Testis (tissue), 3 donors: ENCODE results near the gene RAB28. TPM values are rescaled to one million over a fixed set of nuclear protein-coding genes. Genes with fewer than 3 reads are reported as not detected.

Experiments
- DNase-seq: peaks from one replicate; pipeline ENCODE4 v3.0.0-alpha.2; 2019
- H3K27ac ChIP-seq, 2 donors: fragments of 200-600 bp; sonication (generic); one replicate each; pipeline ENCODE4 v1.5.1; 2019
- H3K27me3 ChIP-seq: fragments of 200-600 bp; sonication (generic); one replicate; pipeline ENCODE4 v1.5.1; 2019
- H3K36me3 ChIP-seq: fragments of 200-600 bp; sonication (generic); one replicate; pipeline ENCODE4 v1.5.1; 2017; ENCODE audit warnings: low read depth; ENCODE audit errors: missing control alignments
- H3K4me1 ChIP-seq: fragments of 200-600 bp; sonication (generic); one replicate; pipeline ENCODE4 v1.5.1; 2019
- H3K4me3 ChIP-seq, 2 donors: fragments of 200-600 bp; sonication (generic); one replicate each; pipeline ENCODE4 v1.5.1; 2017 to 2019
- H3K9me3 ChIP-seq: fragments of 200-600 bp; sonication (generic); one replicate; pipeline ENCODE4 v1.5.1; 2017
- CTCF ChIP-seq, 3 experiments: fragments of 450-650 bp in 2 of 3; fragments of 200-600 bp in 1 of 3; sonication (generic) in 1 of 3; IDR thresholded peaks; one replicate each; pipeline ENCODE4 v1.5.1; 2016 to 2019; ENCODE audit warnings: antibody characterized with exemption in 3 of 3, mild to moderate bottlenecking in 2 of 3, moderate library complexity in 1 of 3
- POLR2A ChIP-seq: fragments of 450-650 bp; IDR thresholded peaks from one replicate; pipeline ENCODE4 v1.6.1; 2017; ENCODE audit warnings: antibody characterized with exemption, mild to moderate bottlenecking, moderate library complexity
- WGBS, 2 donors: methylation state at CpG; one replicate each; pipeline ENCODE4 v1.1.5; 2018; 5-methylcytosine and 5-hydroxymethylcytosine counted together
- intact Hi-C: fragments of 100-400 bp; cut with DNase I; formaldehyde crosslinking; loops from one replicate; pipeline ENCODE4 v1.15.1; 2023; ENCODE audit warnings: low total_unique reads
- polyA plus RNA-seq: library from polyadenylated mRNA; stranded (reverse); fragments of 350-450 nt; fragmentation: Illumina TruSeq; extraction: RNeasy Lipid Tissue Mini Kit (QIAGEN cat#74804); gene quantifications from one replicate; pipeline ENCODE4 v1.2.3, GENCODE V29; 2014; ENCODE audit warnings: low read depth, low replicate concordance; ENCODE audit not compliant: insufficient read depth
- total RNA-seq, 2 donors: library from RNA; depleted of rRNA; stranded (reverse); fragments of >200 nt; gene quantifications; one replicate each; pipeline ENCODE4 v1.2.3, GENCODE V29; 2016

RAB28 gene
- total and polyA plus RNA-seq, 3 donors from 2014 or later, result 30.2 to 65.1 (median 34.3) TPM

- DNase-seq, result no peak
- intact Hi-C loops, result no loop called here
- no peak for TF ChIP-seq POLR2A
- TF ChIP-seq CTCF (IDR thresholded peaks at IDR 0.05), result no peak
- Histone ChIP-seq H3K4me1 (no peaks in the 10 kb centered on the region), H3K27ac (no peak overlapping the region), H3K9me3 (no peaks in the 10 kb centered on the region), H3K4me3 (no peak overlapping the region), H3K36me3 (no peaks in the 10 kb centered on the region), H3K27me3 (no peaks in the 10 kb centered on the region)
- 82% methylated on average over 6 of the region's 6 CpGs for WGBS, 2 donors
Measured at GRCh38 chr4:13461191-13461905, 22.8 kb downstream of the RAB28 start.

- no peak for DNase-seq
- Histone ChIP-seq H3K4me3 (no peak overlapping the region), H3K4me1 (no peaks in the 10 kb centered on the region), H3K27me3 (no peaks in the 10 kb centered on the region), H3K9me3 (no peaks in the 10 kb centered on the region), H3K36me3 (no peaks in the 10 kb centered on the region), H3K27ac (no peak overlapping the region)
- intact Hi-C loops, result no loop called here
- 92 to 99% methylated on average over 4 of the region's 4 CpGs for WGBS, 2 donors
- TF ChIP-seq CTCF (IDR thresholded peaks at IDR 0.05) (no peak), POLR2A (no peak)
Measured at GRCh38 chr4:13455411-13455810, 28.7 kb downstream of the RAB28 start.

GRCh38 chr4:13454786-13455185 is 29.4 kb downstream of the RAB28 start:
- 91 to 100% methylated on average over 1 of the region's 1 CpG for WGBS, 2 donors
- H3K4me1 ChIP-seq, result no peaks in the 10 kb centered on the region
- H3K27ac ChIP-seq, result no peak overlapping the region
- H3K9me3 ChIP-seq, result no peaks in the 10 kb centered on the region
- TF ChIP-seq POLR2A, result no peak
- no peak for TF ChIP-seq CTCF (IDR thresholded peaks at IDR 0.05)
- intact Hi-C loops, result no loop called here
- H3K27me3 ChIP-seq, result no peaks in the 10 kb centered on the region
- no peak overlapping the region for H3K4me3 ChIP-seq
- H3K36me3 ChIP-seq, result no peaks in the 10 kb centered on the region
- DNase-seq, result no peak

GRCh38 chr4:13452927-13453579 is 31.1 kb downstream of the RAB28 start:
- Histone ChIP-seq H3K4me1 (no peaks in the 10 kb centered on the region), H3K27ac (no peak overlapping the region), H3K36me3 (no peaks in the 10 kb centered on the region), H3K4me3 (no peak overlapping the region), H3K9me3 (no peaks in the 10 kb centered on the region), H3K27me3 (no peaks in the 10 kb centered on the region)
- WGBS, 2 donors, result 100% methylated on average over 1 of the region's 1 CpG
- DNase-seq, result no peak
- intact Hi-C loops, result no loop called here
- TF ChIP-seq POLR2A (no peak), CTCF (IDR thresholded peaks at IDR 0.05) (no peak)

GRCh38 chr4:13449590-13449989 is 34.5 kb downstream of the RAB28 start:
- Histone ChIP-seq H3K4me1 (no peaks in the 10 kb centered on the region), H3K27me3 (no peaks in the 10 kb centered on the region), H3K4me3 (no peak overlapping the region), H3K27ac (no peak overlapping the region), H3K9me3 (no peaks in the 10 kb centered on the region), H3K36me3 (no peaks in the 10 kb centered on the region)
- TF ChIP-seq POLR2A (no peak), CTCF (IDR thresholded peaks at IDR 0.05) (no peak)
- DNase-seq, result no peak
- intact Hi-C loops, result no loop called here
- 72 to 80% methylated on average over 2 of the region's 2 CpGs for WGBS, 2 donors
